Epithelial cell of esophagus (primary cell): Measurements from ENCODE around the gene MACROD1.

ENCODE experiments used
- DNase-seq: peaks from one replicate; pipeline ENCODE4 v3.0.0; 2010; ENCODE audit warnings: low read depth
- H3K4me3 ChIP-seq: 2 replicates; pipeline ENCODE4 v1.5.1; 2011; ENCODE audit warnings: mild to moderate bottlenecking, low read length, control low read depth
- CTCF ChIP-seq: IDR thresholded peaks from 2 replicates; pipeline ENCODE4 v1.5.1; 2011; ENCODE audit warnings: low read depth, mild to moderate bottlenecking, low read length, control low read depth, inconsistent platforms; ENCODE audit not compliant: insufficient read depth; ENCODE audit errors: missing control alignments

The MACROD1 gene

DNA sequence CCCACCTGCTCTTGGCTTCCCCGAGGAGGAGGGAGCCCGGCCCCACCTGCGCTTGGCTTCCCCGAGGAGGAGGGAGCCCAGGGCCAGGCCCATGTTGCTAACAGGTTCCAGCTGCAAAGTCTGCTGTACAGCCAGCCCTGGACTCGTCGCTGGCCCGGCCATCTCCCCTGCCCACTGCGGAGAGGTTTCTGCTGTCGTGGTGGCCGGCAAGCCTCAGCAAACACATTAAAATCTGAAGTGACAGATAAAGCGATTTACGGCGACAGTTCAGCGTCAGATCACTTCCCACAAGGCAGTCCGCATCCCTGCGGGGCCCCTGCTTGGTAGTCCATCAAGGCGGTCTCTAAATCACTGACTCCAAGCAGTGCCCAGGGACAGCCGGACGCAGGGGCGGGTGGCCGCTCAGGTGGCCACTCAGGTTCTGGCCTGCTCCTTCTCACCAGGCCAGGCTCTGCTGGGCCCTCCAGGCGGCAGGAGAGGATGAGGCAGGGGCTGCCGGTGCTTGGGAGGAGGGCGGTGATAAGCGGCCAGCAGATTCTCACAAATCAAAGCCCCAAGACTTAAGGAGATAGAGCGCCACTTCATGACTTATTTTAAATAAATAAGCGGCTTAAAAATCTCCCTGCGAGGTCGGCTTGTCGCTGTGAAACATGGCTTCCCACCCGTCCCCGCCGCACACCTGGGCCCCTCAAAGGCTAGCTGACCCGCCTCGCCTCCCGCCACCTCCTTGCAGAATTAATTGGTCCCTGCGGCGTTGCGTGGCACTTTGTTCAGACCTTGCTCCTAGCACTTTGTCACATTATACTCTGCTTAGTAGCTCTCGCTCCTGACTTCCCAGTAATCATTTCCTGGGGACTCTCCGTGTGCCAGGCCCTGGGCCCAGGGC, 21.1 kb downstream of the MACROD1 start:
- no peak overlapping the region for H3K4me3 ChIP-seq
- TF ChIP-seq CTCF = no peak
- DNase-seq = no peak

DNA sequence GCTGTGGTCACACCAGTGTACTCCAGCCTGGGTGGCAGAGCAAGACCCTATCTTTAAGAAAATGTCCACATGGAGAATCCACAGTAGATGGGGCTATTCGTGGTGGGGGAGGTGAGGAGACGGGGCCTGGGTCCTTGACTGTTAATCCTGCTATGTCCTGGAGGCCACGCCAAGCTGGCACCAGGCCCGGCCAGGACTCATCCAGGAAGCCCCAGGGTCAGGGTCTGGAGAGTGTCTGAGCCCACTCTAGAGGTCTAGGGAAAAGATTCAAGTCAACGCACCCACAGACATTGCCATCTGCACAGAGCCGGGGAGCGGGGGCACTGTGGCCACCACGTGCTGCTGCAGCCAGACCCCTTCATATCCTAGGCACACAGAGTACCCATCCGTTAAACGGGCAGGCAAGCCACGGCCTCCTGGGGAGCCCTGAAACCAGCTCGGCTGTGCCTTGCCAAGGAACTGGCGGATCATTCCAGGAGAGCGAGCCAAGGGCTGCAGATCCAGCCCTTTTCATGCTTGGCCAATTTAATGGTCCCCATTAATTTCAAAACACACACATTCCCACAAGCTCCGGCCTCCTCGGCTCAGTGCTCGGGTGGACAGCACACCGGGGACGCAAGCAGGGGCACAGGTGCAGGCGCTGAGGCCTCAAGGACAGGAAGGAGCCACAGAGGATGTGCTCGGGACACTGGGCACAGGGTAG, 24.7 kb downstream of the MACROD1 start:
- H3K4me3 ChIP-seq = no peak overlapping the region
- no peak for DNase-seq
- TF ChIP-seq CTCF = no peak

GRCh38 chr11:64140082-64140481, 25.8 kb downstream of the MACROD1 start:
- H3K4me3 ChIP-seq = no peak overlapping the region
- no peak for DNase-seq
- TF ChIP-seq CTCF = no peak

- DNase-seq = no peak
- no peak overlapping the region for H3K4me3 ChIP-seq
- no peak for TF ChIP-seq CTCF
Observed at GRCh38 chr11:64139049-64139448, 26.9 kb downstream of the MACROD1 start.

DNA sequence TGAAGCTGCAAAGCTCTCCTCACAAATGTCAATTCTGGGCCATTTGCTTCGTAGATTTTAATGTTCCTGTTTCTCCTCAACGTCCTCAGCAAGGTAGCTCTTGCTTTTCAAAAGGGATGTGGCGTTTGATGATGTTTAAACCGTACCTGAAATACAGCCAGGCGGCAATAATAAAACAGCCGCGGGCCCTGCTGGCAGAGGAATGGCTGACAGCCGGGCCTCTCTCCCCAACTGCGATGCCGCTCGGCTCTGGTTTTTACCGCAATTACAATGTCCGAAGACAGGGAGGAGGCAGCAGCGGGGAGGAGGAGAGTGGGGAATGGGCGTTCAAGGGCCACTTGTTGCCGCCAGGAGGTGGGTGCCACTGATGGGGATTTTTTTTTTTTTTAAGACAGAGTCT, 27.5 kb downstream of the MACROD1 start:
- TF ChIP-seq CTCF = no peak
- H3K4me3 ChIP-seq = no peak overlapping the region
- no peak for DNase-seq

DNA sequence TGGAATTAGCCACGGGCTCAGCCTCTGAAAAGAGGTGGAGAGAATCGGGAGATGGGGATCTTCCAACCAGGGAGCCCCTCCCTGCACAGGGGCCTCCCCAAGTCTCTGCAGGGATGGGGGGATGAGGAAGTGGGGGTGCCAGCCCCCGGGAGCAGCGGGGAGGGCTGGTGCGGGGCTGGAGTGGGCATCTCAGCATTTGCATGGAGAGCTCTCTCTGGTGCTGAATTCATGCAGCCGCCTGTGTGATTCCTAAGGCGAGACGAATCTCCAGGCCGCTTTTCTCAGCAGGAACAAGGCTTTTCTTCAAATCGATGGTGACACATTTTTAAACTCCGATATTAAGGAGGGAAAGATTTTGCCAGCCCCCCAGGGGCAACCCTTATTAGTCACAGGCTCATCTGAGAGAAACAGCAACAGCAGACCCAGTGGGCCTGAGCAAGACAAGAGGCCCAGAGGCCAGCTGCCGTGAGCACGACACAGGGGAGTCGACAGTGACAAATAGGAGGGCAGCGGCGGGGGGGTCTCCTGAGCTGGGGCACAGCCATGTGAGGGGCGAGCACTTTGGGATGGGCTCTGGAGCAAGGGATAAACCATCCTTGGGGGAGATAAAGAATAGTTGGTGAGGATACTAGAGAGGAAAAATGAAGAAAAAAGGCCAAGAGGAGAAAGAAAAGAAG, 29.0 kb downstream of the MACROD1 start:
- TF ChIP-seq CTCF = no peak
- DNase-seq = no peak
- H3K4me3 ChIP-seq = no peak overlapping the region
